ENCODE data around the gene MFGE8. TPM values are rescaled to one million over a fixed set of nuclear protein-coding genes. Genes with fewer than 3 reads are reported as not detected.

The MFGE8 gene
- total RNA-seq, 2 experiments from 2014 or later, result 33.1 to 37.8 TPM

GRCh38 chr15:88897456-88898194 is 15.6 kb downstream of the MFGE8 start:
- no peak overlapping the region for H3K4me3 Mint-ChIP-seq
- H3K36me3 Mint-ChIP-seq, result peaks cover 10% of the 10 kb centered on the region
- no peak overlapping the region for H3K27ac Mint-ChIP-seq
- no peaks in the 10 kb centered on the region for H3K27me3 Mint-ChIP-seq
- H3K4me1 Mint-ChIP-seq, result peaks cover 29% of the 10 kb centered on the region
- no peaks in the 10 kb centered on the region for H3K9me3 Mint-ChIP-seq
- peak; percentile 86 for DNase-seq

GRCh38 chr15:88897142-88897455 is 16.1 kb downstream of the MFGE8 start:
- no peaks in the 10 kb centered on the region for H3K9me3 Mint-ChIP-seq
- no peaks in the 10 kb centered on the region for H3K27me3 Mint-ChIP-seq
- no peak overlapping the region for H3K27ac Mint-ChIP-seq
- no peak overlapping the region for H3K4me3 Mint-ChIP-seq
- no peak for DNase-seq
- H3K4me1 Mint-ChIP-seq, result peaks cover 29% of the 10 kb centered on the region
- peaks cover 12% of the 10 kb centered on the region for H3K36me3 Mint-ChIP-seq

- Mint-ChIP-seq H3K27ac (no peak overlapping the region), H3K4me3 (no peak overlapping the region), H3K36me3 (peaks cover 12% of the 10 kb centered on the region), H3K4me1 (peaks cover 29% of the 10 kb centered on the region), H3K27me3 (no peaks in the 10 kb centered on the region), H3K9me3 (no peaks in the 10 kb centered on the region)
- DNase-seq, result no peak
These were observed 16.7 kb downstream of the MFGE8 start for GRCh38 chr15:88896333-88897033.

GRCh38 chr15:88894819-88895767 is 18.1 kb downstream of the MFGE8 start, which contains the start of gene HAPLN3:
HAPLN3 (minus strand) TSS chr15:88895544; CDS start chr15:88887298, 8,246 bp downstream.
- Mint-ChIP-seq H3K4me1 (peaks cover 35% of the 10 kb centered on the region), H3K27ac (peak within 1 kb of the TSS; percentile 86), H3K27me3 (no peaks in the 10 kb centered on the region), H3K36me3 (peaks cover 17% of the 10 kb centered on the region), H3K9me3 (no peaks in the 10 kb centered on the region), H3K4me3 (peak within 1 kb of the TSS; percentile 86)
- DNase-seq, result peak; percentile 81

GRCh38 chr15:88894348-88894818 is 18.8 kb downstream of the MFGE8 start:
- Mint-ChIP-seq H3K4me1 (peaks cover 35% of the 10 kb centered on the region), H3K36me3 (peaks cover 21% of the 10 kb centered on the region), H3K27me3 (no peaks in the 10 kb centered on the region), H3K27ac (peak overlapping the region; percentile 86), H3K9me3 (no peaks in the 10 kb centered on the region), H3K4me3 (peak overlapping the region; percentile 86)
- DNase-seq, result peak; percentile 83

GRCh38 chr15:88891540-88892254 is 21.5 kb downstream of the MFGE8 start:
- H3K4me1 Mint-ChIP-seq, result peaks cover 22% of the 10 kb centered on the region
- H3K4me3 Mint-ChIP-seq, result no peak overlapping the region
- no peaks in the 10 kb centered on the region for H3K27me3 Mint-ChIP-seq
- H3K36me3 Mint-ChIP-seq, result peaks cover 31% of the 10 kb centered on the region
- no peak for DNase-seq
- no peaks in the 10 kb centered on the region for H3K9me3 Mint-ChIP-seq
- no peak overlapping the region for H3K27ac Mint-ChIP-seq

GRCh38 chr15:88890495-88890894 is 22.7 kb downstream of the MFGE8 start:
- no peaks in the 10 kb centered on the region for H3K27me3 Mint-ChIP-seq
- no peak overlapping the region for H3K4me3 Mint-ChIP-seq
- no peaks in the 10 kb centered on the region for H3K9me3 Mint-ChIP-seq
- H3K36me3 Mint-ChIP-seq, result peaks cover 31% of the 10 kb centered on the region
- H3K4me1 Mint-ChIP-seq, result peaks cover 15% of the 10 kb centered on the region
- DNase-seq, result no peak
- H3K27ac Mint-ChIP-seq, result no peak overlapping the region

- Mint-ChIP-seq H3K27me3 (no peaks in the 10 kb centered on the region), H3K27ac (no peak overlapping the region), H3K36me3 (peaks cover 41% of the 10 kb centered on the region), H3K9me3 (no peaks in the 10 kb centered on the region), H3K4me1 (peaks cover 11% of the 10 kb centered on the region), H3K4me3 (no peak overlapping the region)
- DNase-seq, result no peak
These were observed 24.5 kb downstream of the MFGE8 start for GRCh38 chr15:88888719-88889118.

- Mint-ChIP-seq H3K27ac (no peak overlapping the region), H3K4me1 (peaks cover 6% of the 10 kb centered on the region), H3K9me3 (no peaks in the 10 kb centered on the region), H3K4me3 (no peak overlapping the region), H3K27me3 (no peaks in the 10 kb centered on the region), H3K36me3 (peaks cover 39% of the 10 kb centered on the region)
- DNase-seq, result no peak
These were observed 26.1 kb downstream of the MFGE8 start for GRCh38 chr15:88887068-88887580.

- Mint-ChIP-seq H3K27ac (no peak overlapping the region), H3K36me3 (peaks cover 30% of the 10 kb centered on the region), H3K4me3 (no peak overlapping the region), H3K4me1 (no peaks in the 10 kb centered on the region), H3K9me3 (no peaks in the 10 kb centered on the region), H3K27me3 (no peaks in the 10 kb centered on the region)
- DNase-seq, result no peak
These were observed 30.4 kb downstream of the MFGE8 start for GRCh38 chr15:88882785-88883184.

GRCh38 chr15:88881775-88882174 is 31.4 kb downstream of the MFGE8 start:
- no peak for DNase-seq
- H3K9me3 Mint-ChIP-seq, result no peaks in the 10 kb centered on the region
- no peak overlapping the region for H3K4me3 Mint-ChIP-seq
- H3K27ac Mint-ChIP-seq, result no peak overlapping the region
- no peaks in the 10 kb centered on the region for H3K4me1 Mint-ChIP-seq
- no peaks in the 10 kb centered on the region for H3K27me3 Mint-ChIP-seq
- H3K36me3 Mint-ChIP-seq, result peaks cover 26% of the 10 kb centered on the region

GRCh38 chr15:88880944-88881740 is 32.0 kb downstream of the MFGE8 start:
- no peak for DNase-seq
- no peak overlapping the region for H3K27ac Mint-ChIP-seq

GRCh38 chr15:88878720-88879184 is 34.4 kb downstream of the MFGE8 start:
- Mint-ChIP-seq H3K27ac (no peak overlapping the region), H3K9me3 (no peaks in the 10 kb centered on the region)
- peak; percentile 36 for DNase-seq

More at GRCh38 chr15:88880944-88881740, 32.0 kb downstream of the MFGE8 start:
- H3K36me3 Mint-ChIP-seq, result peaks cover 25% of the 10 kb centered on the region
- H3K4me1 Mint-ChIP-seq, result no peaks in the 10 kb centered on the region
- no peak overlapping the region for H3K4me3 Mint-ChIP-seq
- no peaks in the 10 kb centered on the region for H3K27me3 Mint-ChIP-seq
- no peaks in the 10 kb centered on the region for H3K9me3 Mint-ChIP-seq

More at GRCh38 chr15:88878720-88879184, 34.4 kb downstream of the MFGE8 start:
- H3K36me3 Mint-ChIP-seq, result peaks cover 19% of the 10 kb centered on the region
- no peak overlapping the region for H3K4me3 Mint-ChIP-seq
- H3K27me3 Mint-ChIP-seq, result no peaks in the 10 kb centered on the region
- no peaks in the 10 kb centered on the region for H3K4me1 Mint-ChIP-seq
